ENCODE measurements around the gene RIGI. TPM values are rescaled to one million over a fixed set of nuclear protein-coding genes. Genes with fewer than 3 reads are reported as not detected.

Gene RIGI
- total and polyA plus RNA-seq, 9 of the 15 experiments (the other 6 are each of a cell fraction or from before 2014, with no cell fraction given): 0.27 to 1.1 (median 0.54) TPM

GRCh38 chr9:32572900-32573523 lies 47.0 kb upstream of the RIGI start, which contains the start of gene NDUFB6 (continued):
- TF ChIP-seq E2F6 (IDR thresholded peaks at IDR 0.05; ENCODE audit: borderline replicate concordance in 1 of 2, extremely low read depth in 1 of 2, insufficient read depth in 1 of 2, insufficient read length in 1 of 2, low read depth in 1 of 2, low read length in 1 of 2, poor library complexity in 1 of 2, severe bottlenecking in 1 of 2): peak; percentile 65 to 71
- TF ChIP-seq MYC (IDR thresholded peaks at IDR 0.05; ENCODE audit: low read depth, low read length): peak; percentile 56
- no peak for TF ChIP-seq MYC (CRISPR knock-in tag; IDR thresholded peaks at IDR 0.05; ENCODE audit: borderline replicate concordance, low read depth)
- peak in 1 of 3 experiments; percentile 22 for TF ChIP-seq YY1 (IDR thresholded peaks at IDR 0.05; ENCODE audit: borderline replicate concordance in 1 of 3, control insufficient read depth in 1 of 3, extremely low read depth in 1 of 3, insufficient read depth in 3 of 3, insufficient read length in 1 of 3, insufficient replicate concordance in 2 of 3, low read depth in 1 of 3, low read length in 2 of 3)
- no peak for TF ChIP-seq NCOA6 (IDR thresholded peaks at IDR 0.05)
- no peak for TF ChIP-seq RREB1 (CRISPR knock-in tag; IDR thresholded peaks at IDR 0.05)
- no peak for TF ChIP-seq EHMT2 (IDR thresholded peaks at IDR 0.05)
- peak; percentile 20; the same call in 1 of the 2 replicates for TF ChIP-seq HMBOX1 (IDR thresholded peaks at IDR 0.05)
- no peak for TF ChIP-seq STAT5B (CRISPR knock-in tag; IDR thresholded peaks at IDR 0.05)
- TF ChIP-seq PCBP2 (IDR thresholded peaks at IDR 0.05; ENCODE audit: low read depth, low read length, poor library complexity, severe bottlenecking): no peak
- no peak for TF ChIP-seq MLX (CRISPR knock-in tag; conservative IDR thresholded peaks at IDR 0.05)
- no peak for TF ChIP-seq SRSF3 (IDR thresholded peaks at IDR 0.05; ENCODE audit: insufficient read depth, low read length)
- TF ChIP-seq PPARD (CRISPR knock-in tag; IDR thresholded peaks at IDR 0.05): no peak
- no peak for TF ChIP-seq ZNF511 (CRISPR knock-in tag; IDR thresholded peaks at IDR 0.05)
- peak; percentile 80 for TF ChIP-seq ATF7 (IDR thresholded peaks at IDR 0.05)
- TF ChIP-seq POLR2A (conservative IDR thresholded peaks at IDR 0.05): peak; percentile 81
- TF ChIP-seq NFE2L1 (tag; IDR thresholded peaks at IDR 0.05; ENCODE audit: borderline replicate concordance, low read depth): no peak
